ENCODE results near the gene OGN. TPM values are rescaled to one million over a fixed set of nuclear protein-coding genes. Genes with fewer than 3 reads are reported as not detected.

OGN gene
- total RNA-seq, 5 donors from 2014 or later (not counting 1 experiment from before 2014, with no cell fraction given) = 0.10 to 0.41 (median 0.23) TPM

DNA sequence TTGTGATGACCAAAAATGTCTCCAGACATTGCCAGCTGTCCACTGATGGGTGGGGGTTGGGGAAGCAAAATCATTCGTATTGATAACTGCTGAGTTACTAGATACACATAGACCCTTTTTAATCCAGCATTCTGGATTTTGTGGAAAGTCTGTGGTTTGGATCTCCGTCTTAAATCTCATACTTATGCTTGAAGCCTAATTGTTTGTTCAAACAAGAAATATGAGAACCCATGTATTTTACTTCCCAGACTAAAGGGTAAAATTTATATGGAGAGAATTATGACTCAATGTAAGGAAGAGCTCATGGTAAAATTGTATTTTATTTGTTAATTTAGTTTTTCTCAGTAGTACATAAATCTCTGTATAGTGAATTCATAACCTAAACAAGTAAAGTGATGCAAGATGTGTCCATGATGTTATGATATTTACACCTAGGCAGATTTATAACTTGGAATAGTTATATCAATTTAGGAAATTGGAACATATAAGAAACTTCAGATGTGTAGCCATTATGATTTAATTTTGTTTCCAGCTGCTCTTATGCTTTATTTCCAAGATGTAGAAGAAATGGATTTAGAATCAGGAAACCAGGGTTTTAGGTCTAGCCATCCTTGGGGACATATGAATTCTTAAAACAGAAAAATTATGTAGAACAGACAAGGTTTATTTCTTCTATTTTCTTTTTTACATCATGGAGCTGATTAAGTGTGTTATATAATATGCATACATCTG, 4.5 kb upstream of the OGN start:
- POLR2A ChIA-PET = no interaction called here
- no CpG with 5 or more reads among the region's 2 CpGs for WGBS (ENCODE audit: insufficient coverage)
- Histone ChIP-seq H3K9me3 (no peaks in the 10 kb centered on the region), H3K36me3 (ENCODE audit: control insufficient read depth in 2 of 2, extremely low read depth in 1 of 2, insufficient read depth in 1 of 2, low read length in 1 of 2) (no peaks in the 10 kb centered on the region), H3K4me3 (ENCODE audit: control insufficient read depth in 1 of 2, extremely low read depth in 1 of 2, low read length in 1 of 2) (no peak overlapping the region), H3K4me1 (ENCODE audit: control insufficient read depth in 1 of 2, extremely low read depth in 1 of 2, insufficient read depth in 2 of 2, low read length in 2 of 2) (peaks cover 14 to 25% of the 10 kb centered on the region in 2 experiments), H3K27ac (ENCODE audit: low read length) (no peak overlapping the region), H3K27me3 (replicated peaks in 1 of 2; ENCODE audit: control insufficient read depth in 2 of 2, extremely low read depth in 1 of 2, insufficient read depth in 2 of 2, low read length in 1 of 2) (no peaks in the 10 kb centered on the region)
- ATAC-seq (replicated peaks in 1 of 4) (no peak), DNase-seq (no peak)
- CTCF ChIA-PET = interaction anchor here in 1 of 2 donors (0.6 kb wide), 1 partner anchor 82 kb away, joined by 3 read pairs; no protein-coding TSS in a partner anchor
- Mint-ChIP-seq H3K27ac (no peak overlapping the region), H3K27me3 (no peaks in the 10 kb centered on the region), H3K36me3 (no peaks in the 10 kb centered on the region), H3K4me1 (peaks cover 27 to 28% (median 27%) of the 10 kb centered on the region in 3 donors), H3K4me3 (no peak overlapping the region), H3K9me3 (peaks cover 0 to 3% (median 0%) of the 10 kb centered on the region in 3 donors)

GRCh38 chr9:92407818-92408217, 3.4 kb upstream of the OGN start:
- Mint-ChIP-seq H3K27ac (no peak overlapping the region), H3K27me3 (no peaks in the 10 kb centered on the region), H3K4me1 (peaks cover 29 to 30% (median 29%) of the 10 kb centered on the region in 3 donors), H3K9me3 (peaks cover 0 to 3% (median 0%) of the 10 kb centered on the region in 3 donors), H3K4me3 (no peak overlapping the region), H3K36me3 (no peaks in the 10 kb centered on the region)
- ChIA-PET CTCF (no interaction called here), POLR2A (no interaction called here)
- H3K9me3 ChIP-seq = no peaks in the 10 kb centered on the region
- ATAC-seq (replicated peaks in 1 of 4) (no peak), DNase-seq (no peak)
- no peaks in the 10 kb centered on the region for H3K36me3 ChIP-seq (ENCODE audit: control insufficient read depth in 2 of 2, extremely low read depth in 1 of 2, insufficient read depth in 1 of 2, low read length in 1 of 2)
- peaks cover 14 to 26% of the 10 kb centered on the region in 2 experiments for H3K4me1 ChIP-seq (ENCODE audit: control insufficient read depth in 1 of 2, extremely low read depth in 1 of 2, insufficient read depth in 2 of 2, low read length in 2 of 2)
- no peak overlapping the region for H3K27ac ChIP-seq (ENCODE audit: low read length)
- H3K27me3 ChIP-seq (replicated peaks in 1 of 2; ENCODE audit: control insufficient read depth in 2 of 2, extremely low read depth in 1 of 2, insufficient read depth in 2 of 2, low read length in 1 of 2) = no peaks in the 10 kb centered on the region
- WGBS (ENCODE audit: insufficient coverage) = 100% methylated on average over 1 of the region's 2 CpGs
- no peak overlapping the region for H3K4me3 ChIP-seq (ENCODE audit: control insufficient read depth in 1 of 2, extremely low read depth in 1 of 2, low read length in 1 of 2)

DNA sequence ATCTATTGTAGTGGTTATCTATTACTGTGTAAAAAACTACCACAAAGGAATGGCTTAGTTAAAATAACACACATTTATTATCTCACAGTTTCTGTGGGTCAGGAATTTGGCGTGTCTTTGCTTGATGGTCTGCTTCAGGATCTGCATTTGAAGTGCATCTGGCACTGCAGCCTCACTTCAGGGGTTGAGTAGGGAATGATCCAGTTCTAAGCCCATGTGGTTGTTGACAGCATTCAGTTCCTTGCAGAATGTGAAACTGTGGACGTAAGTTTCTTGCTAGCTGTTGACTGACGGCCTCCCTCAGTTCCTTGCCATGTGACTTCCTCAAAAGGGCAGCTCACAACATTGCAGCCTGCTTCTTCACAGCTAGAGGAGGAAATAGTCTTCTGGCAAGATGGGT, 2.1 kb upstream of the OGN start:
- Mint-ChIP-seq H3K27ac (peak overlapping the region; percentile 85 to 92), H3K9me3 (no peaks in the 10 kb centered on the region), H3K36me3 (no peaks in the 10 kb centered on the region), H3K4me1 (peaks cover 29 to 30% (median 29%) of the 10 kb centered on the region in 3 donors), H3K27me3 (no peaks in the 10 kb centered on the region), H3K4me3 (peak overlapping the region; percentile 59 to 61 (median 61))
- WGBS (ENCODE audit: insufficient coverage) = 0% methylated on average over 1 of the region's 3 CpGs
- Histone ChIP-seq H3K9me3 (no peaks in the 10 kb centered on the region), H3K4me1 (ENCODE audit: control insufficient read depth in 1 of 2, extremely low read depth in 1 of 2, insufficient read depth in 2 of 2, low read length in 2 of 2) (peaks cover 14 to 26% of the 10 kb centered on the region in 2 experiments), H3K27ac (ENCODE audit: low read length) (peak overlapping the region; percentile 53), H3K27me3 (replicated peaks in 1 of 2; ENCODE audit: control insufficient read depth in 2 of 2, extremely low read depth in 1 of 2, insufficient read depth in 2 of 2, low read length in 1 of 2) (no peaks in the 10 kb centered on the region), H3K36me3 (ENCODE audit: control insufficient read depth in 2 of 2, extremely low read depth in 1 of 2, insufficient read depth in 1 of 2, low read length in 1 of 2) (no peaks in the 10 kb centered on the region), H3K4me3 (ENCODE audit: control insufficient read depth in 1 of 2, extremely low read depth in 1 of 2, low read length in 1 of 2) (peak overlapping the region; percentile 30)
- ChIA-PET POLR2A (interaction anchor here in 1 of 2 donors (0.6 kb wide), 1 partner anchor 81 kb away, joined by 3 read pairs; the partner anchor contains the start of gene NOL8), CTCF (no interaction called here)
- ATAC-seq (replicated peaks in 1 of 4) = peak; percentile 96 to 98 (median 97)
- peak; percentile 4 to 65 (median 30) for DNase-seq

GRCh38 chr9:92405818-92406217, 1.4 kb upstream of the OGN start:
- peak overlapping the region; percentile 53 for H3K27ac ChIP-seq (ENCODE audit: low read length)
- POLR2A ChIA-PET = no interaction called here
- peak overlapping the region; percentile 59 to 61 (median 61) for H3K4me3 Mint-ChIP-seq

GRCh38 chr9:92402826-92403745, 1.3 kb downstream of the OGN start:
- no peaks in the 10 kb centered on the region for H3K27me3 ChIP-seq (replicated peaks in 1 of 2; ENCODE audit: control insufficient read depth in 2 of 2, extremely low read depth in 1 of 2, insufficient read depth in 2 of 2, low read length in 1 of 2)
- no peak overlapping the region for H3K4me3 Mint-ChIP-seq
- H3K9me3 ChIP-seq = no peaks in the 10 kb centered on the region
- H3K4me1 ChIP-seq (ENCODE audit: control insufficient read depth in 1 of 2, extremely low read depth in 1 of 2, insufficient read depth in 2 of 2, low read length in 2 of 2) = peaks cover 14 to 26% of the 10 kb centered on the region in 2 experiments
- ChIA-PET POLR2A (no interaction called here), CTCF (interaction anchor here (0.6 kb wide), 2 partner anchors 27 to 215 kb away, joined by 3 read pairs; no protein-coding TSS in a partner anchor)
- DNase-seq (no peak), ATAC-seq (replicated peaks in 1 of 4) (no peak)
- no peak overlapping the region for H3K4me3 ChIP-seq (ENCODE audit: control insufficient read depth in 1 of 2, extremely low read depth in 1 of 2, low read length in 1 of 2)
- H3K27ac Mint-ChIP-seq = no peak overlapping the region
- no peaks in the 10 kb centered on the region for H3K9me3 Mint-ChIP-seq
- no peak overlapping the region for H3K27ac ChIP-seq (ENCODE audit: low read length)
- WGBS (ENCODE audit: insufficient coverage) = 100% methylated on average over 1 of the region's 5 CpGs
- H3K36me3 Mint-ChIP-seq = no peaks in the 10 kb centered on the region
- H3K4me1 Mint-ChIP-seq = peaks cover 29 to 30% (median 29%) of the 10 kb centered on the region in 3 donors
- no peaks in the 10 kb centered on the region for H3K36me3 ChIP-seq (ENCODE audit: control insufficient read depth in 2 of 2, extremely low read depth in 1 of 2, insufficient read depth in 1 of 2, low read length in 1 of 2)
- no peaks in the 10 kb centered on the region for H3K27me3 Mint-ChIP-seq

More at GRCh38 chr9:92405818-92406217, 1.4 kb upstream of the OGN start:
- Mint-ChIP-seq H3K27ac (peak overlapping the region; percentile 85 to 92), H3K9me3 (no peaks in the 10 kb centered on the region), H3K27me3 (no peaks in the 10 kb centered on the region), H3K36me3 (no peaks in the 10 kb centered on the region), H3K4me1 (peaks cover 29 to 30% (median 29%) of the 10 kb centered on the region in 3 donors)
- peaks cover 14 to 26% of the 10 kb centered on the region in 2 experiments for H3K4me1 ChIP-seq (ENCODE audit: control insufficient read depth in 1 of 2, extremely low read depth in 1 of 2, insufficient read depth in 2 of 2, low read length in 2 of 2)
- ATAC-seq (replicated peaks in 1 of 4) = peak in 1 of 4 experiments; percentile 10
- CTCF ChIA-PET = no interaction called here
- no peak for DNase-seq
- WGBS (ENCODE audit: insufficient coverage) = 73% methylated on average over 2 of the region's 4 CpGs
- H3K4me3 ChIP-seq (ENCODE audit: control insufficient read depth in 1 of 2, extremely low read depth in 1 of 2, low read length in 1 of 2) = no peak overlapping the region
- H3K9me3 ChIP-seq = no peaks in the 10 kb centered on the region
- no peaks in the 10 kb centered on the region for H3K27me3 ChIP-seq (replicated peaks in 1 of 2; ENCODE audit: control insufficient read depth in 2 of 2, extremely low read depth in 1 of 2, insufficient read depth in 2 of 2, low read length in 1 of 2)
- no peaks in the 10 kb centered on the region for H3K36me3 ChIP-seq (ENCODE audit: control insufficient read depth in 2 of 2, extremely low read depth in 1 of 2, insufficient read depth in 1 of 2, low read length in 1 of 2)

DNA sequence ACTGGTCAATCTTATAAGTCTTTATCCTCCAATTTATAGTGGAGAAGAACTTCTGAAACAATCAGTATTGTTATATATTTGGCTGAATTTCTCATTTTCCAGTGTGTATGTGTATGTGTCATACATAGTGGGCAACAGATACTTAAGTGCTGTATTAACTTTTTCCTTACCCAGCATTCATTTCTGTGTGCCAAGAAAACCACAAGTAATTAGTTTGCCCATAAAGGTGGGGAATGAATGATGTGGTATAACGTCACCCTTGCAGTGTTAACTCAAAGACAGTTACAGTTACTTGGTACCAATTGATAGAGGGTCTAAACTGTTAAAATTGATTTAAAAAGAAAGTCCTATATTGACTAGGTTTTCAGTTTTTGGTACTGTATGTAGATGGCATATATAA, 2.0 kb downstream of the OGN start:
- H3K4me1 Mint-ChIP-seq = peaks cover 28 to 30% (median 29%) of the 10 kb centered on the region in 3 donors
- Histone ChIP-seq H3K36me3 (ENCODE audit: control insufficient read depth in 2 of 2, extremely low read depth in 1 of 2, insufficient read depth in 1 of 2, low read length in 1 of 2) (no peaks in the 10 kb centered on the region), H3K9me3 (no peaks in the 10 kb centered on the region), H3K27me3 (replicated peaks in 1 of 2; ENCODE audit: control insufficient read depth in 2 of 2, extremely low read depth in 1 of 2, insufficient read depth in 2 of 2, low read length in 1 of 2) (no peaks in the 10 kb centered on the region), H3K27ac (ENCODE audit: low read length) (no peak overlapping the region), H3K4me1 (ENCODE audit: control insufficient read depth in 1 of 2, extremely low read depth in 1 of 2, insufficient read depth in 2 of 2, low read length in 2 of 2) (peaks cover 14 to 26% of the 10 kb centered on the region in 2 experiments), H3K4me3 (ENCODE audit: control insufficient read depth in 1 of 2, extremely low read depth in 1 of 2, low read length in 1 of 2) (no peak overlapping the region)
- ATAC-seq (replicated peaks in 1 of 4) (no peak), DNase-seq (no peak)
- CTCF ChIA-PET = no interaction called here
- H3K4me3 Mint-ChIP-seq = no peak overlapping the region
- H3K27me3 Mint-ChIP-seq = no peaks in the 10 kb centered on the region
- H3K9me3 Mint-ChIP-seq = no peaks in the 10 kb centered on the region
- H3K36me3 Mint-ChIP-seq = no peaks in the 10 kb centered on the region
- POLR2A ChIA-PET = no interaction called here
- WGBS (ENCODE audit: insufficient coverage) = 67% methylated on average over 1 of the region's 1 CpG
- H3K27ac Mint-ChIP-seq = no peak overlapping the region
